ENCODE data around the gene SLC26A1. TPM values are rescaled to one million over a fixed set of nuclear protein-coding genes. Genes with fewer than 3 reads are reported as not detected.

Gene SLC26A1
- total RNA-seq, 6 experiments from 2014 or later, result 9.6 to 30.9 (median 23.0) TPM

DNA sequence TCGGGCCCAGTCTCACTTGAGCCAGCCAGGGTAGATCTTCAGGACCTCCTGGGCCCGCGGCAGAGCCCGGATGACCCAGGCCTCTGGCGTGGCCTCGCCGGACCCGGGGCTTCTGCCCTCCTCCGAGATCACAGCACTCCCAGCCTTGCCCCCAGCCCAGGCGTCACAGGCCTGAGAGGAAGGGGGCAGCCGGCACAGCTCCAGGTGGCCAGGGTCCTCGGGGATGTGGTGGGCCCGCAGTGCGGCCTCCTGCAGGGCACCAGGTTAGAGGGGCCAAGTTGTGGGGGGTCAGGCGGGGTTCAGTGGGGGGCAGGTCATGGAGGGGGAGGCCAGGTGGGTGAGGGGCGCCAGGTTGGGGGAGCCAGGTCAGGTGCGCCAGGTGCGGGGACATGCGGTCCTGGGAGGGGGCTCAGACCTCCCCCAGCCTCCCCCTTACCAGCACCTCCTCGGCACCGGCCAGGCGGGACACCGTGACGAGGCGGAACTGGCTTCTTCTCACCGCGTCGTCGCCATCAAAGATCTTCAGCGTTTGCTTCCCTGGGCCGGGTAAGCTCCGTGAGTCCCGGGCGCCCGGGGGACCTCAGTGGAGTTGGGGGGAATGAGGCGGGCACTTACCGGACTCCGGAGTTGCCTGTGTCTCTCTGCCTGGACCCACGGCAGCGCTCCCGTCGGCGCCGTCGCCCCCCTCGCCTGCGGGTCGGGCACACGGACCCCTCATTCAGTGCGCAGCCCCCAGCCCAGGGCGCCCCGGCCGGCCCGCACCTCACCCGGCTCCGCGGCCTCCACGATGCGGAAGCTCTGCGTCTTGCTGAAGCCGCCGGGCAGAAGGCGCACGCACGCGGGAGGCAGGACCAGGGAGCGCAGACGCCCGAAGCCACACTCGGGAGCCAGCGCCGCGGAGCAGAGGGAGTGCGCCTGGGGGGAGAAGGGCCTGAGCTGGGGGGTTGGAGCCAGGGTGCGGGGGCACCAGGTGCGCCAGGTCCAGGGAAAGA lies 25.8 kb downstream of the SLC26A1 start:
- DNase-seq (peak in 1 of 3 donors; percentile 16), ATAC-seq (no peak)
- 59% methylated on average over 17 of the region's 76 CpGs for WGBS (ENCODE audit: insufficient coverage, low coverage, low lambda C conversion rate, missing lambda C conversion rate)

DNA sequence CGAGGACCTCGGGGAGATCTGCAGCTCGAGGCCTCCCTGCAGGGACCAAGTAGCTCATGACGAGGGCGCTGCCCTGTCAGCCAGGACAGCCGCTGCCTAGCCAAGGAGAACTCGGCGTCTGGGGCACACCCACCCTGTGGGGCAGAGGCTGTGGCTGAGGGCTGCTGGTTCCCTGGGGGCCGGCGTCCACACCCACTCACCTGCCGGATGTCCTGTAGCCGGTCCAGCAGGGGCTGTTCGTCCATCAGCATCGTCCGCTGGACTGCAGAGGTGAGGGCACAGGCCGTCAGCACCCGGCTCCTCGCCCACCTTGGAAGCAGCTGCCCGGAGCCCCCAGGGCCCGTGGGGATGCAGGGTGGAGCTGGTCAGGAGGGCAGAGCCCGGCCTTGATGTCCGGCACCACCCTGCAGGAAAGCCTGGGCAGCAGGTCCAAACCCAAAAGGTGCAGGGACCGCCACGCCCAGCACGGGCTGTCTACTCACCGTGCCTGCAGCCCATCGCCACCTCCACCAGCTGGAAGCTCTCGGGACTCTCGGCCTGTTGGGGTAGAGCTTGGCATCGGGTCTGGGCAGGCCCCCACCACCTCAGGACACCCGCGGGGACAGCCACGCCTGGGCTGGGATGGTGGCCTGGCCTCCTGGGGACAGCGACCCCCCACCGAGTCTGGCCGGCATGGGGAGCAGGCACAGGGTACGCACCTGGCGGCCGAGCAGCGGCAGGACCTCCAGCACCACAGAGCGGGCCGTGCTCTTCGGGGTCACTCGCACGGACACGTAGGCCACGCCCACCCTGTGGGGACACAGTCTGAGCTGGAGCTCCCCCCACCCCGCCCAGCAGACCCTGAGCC lies 26.7 kb downstream of the SLC26A1 start:
- TF ChIP-seq, protein P1, sequence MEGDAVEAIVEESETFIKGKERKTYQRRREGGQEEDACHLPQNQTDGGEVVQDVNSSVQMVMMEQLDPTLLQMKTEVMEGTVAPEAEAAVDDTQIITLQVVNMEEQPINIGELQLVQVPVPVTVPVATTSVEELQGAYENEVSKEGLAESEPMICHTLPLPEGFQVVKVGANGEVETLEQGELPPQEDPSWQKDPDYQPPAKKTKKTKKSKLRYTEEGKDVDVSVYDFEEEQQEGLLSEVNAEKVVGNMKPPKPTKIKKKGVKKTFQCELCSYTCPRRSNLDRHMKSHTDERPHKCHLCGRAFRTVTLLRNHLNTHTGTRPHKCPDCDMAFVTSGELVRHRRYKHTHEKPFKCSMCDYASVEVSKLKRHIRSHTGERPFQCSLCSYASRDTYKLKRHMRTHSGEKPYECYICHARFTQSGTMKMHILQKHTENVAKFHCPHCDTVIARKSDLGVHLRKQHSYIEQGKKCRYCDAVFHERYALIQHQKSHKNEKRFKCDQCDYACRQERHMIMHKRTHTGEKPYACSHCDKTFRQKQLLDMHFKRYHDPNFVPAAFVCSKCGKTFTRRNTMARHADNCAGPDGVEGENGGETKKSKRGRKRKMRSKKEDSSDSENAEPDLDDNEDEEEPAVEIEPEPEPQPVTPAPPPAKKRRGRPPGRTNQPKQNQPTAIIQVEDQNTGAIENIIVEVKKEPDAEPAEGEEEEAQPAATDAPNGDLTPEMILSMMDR (IDR thresholded peaks at IDR 0.05), result no peak
- no peak for TF ChIP-seq POLR2A (IDR thresholded peaks at IDR 0.05)
- DNase-seq, result peak in 1 of 3 donors; percentile 15
- WGBS (ENCODE audit: insufficient coverage, low coverage, low lambda C conversion rate, missing lambda C conversion rate), result 64% methylated on average over 5 of the region's 48 CpGs

More for the DNA sequence above, 25.8 kb downstream of the SLC26A1 start:
- intact Hi-C loops (cut with DNase I), result no loop called here
- Histone ChIP-seq H3K27ac (no peak overlapping the region), H3K27me3 (no peaks in the 10 kb centered on the region), H3K9me3 (no peaks in the 10 kb centered on the region), H3K4me3 (no peak overlapping the region), H3K36me3 (no peaks in the 10 kb centered on the region), H3K4me1 (peaks cover 0 to 12% (median 3%) of the 10 kb centered on the region in 4 donors)
- TF ChIP-seq POLR2A (IDR thresholded peaks at IDR 0.05), result no peak
- TF ChIP-seq, protein P1 (IDR thresholded peaks at IDR 0.05), result no peak

DNA sequence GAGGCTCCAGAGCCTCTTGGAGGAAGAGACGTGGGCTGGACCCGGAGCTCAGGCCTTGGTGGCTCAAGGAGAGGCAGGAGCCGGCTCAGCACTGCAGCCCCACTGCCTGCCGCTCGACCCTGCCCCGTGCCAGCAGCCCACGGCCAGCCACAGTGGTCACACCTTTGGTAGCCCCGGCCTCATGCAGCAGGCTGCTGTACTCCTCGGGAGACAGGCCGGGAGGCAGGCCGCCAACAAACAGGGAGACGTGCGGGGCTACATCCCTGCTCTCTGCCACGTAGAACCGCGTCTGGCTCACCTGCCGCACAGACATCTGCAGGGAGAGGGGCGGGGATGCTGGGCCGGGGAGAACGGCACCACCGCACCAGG lies 27.5 kb downstream of the SLC26A1 start:
- no peak for TF ChIP-seq POLR2A (IDR thresholded peaks at IDR 0.05)
- TF ChIP-seq, protein P1 (IDR thresholded peaks at IDR 0.05), result no peak

More for the DNA sequence above, 26.7 kb downstream of the SLC26A1 start:
- ATAC-seq, result no peak
- peaks cover 0 to 3% (median 0%) of the 10 kb centered on the region in 4 donors for H3K4me1 ChIP-seq
- H3K4me3 ChIP-seq, result no peak overlapping the region
- no peaks in the 10 kb centered on the region for H3K9me3 ChIP-seq
- no peak overlapping the region for H3K27ac ChIP-seq
- H3K36me3 ChIP-seq, result peaks cover 0 to 3% (median 0%) of the 10 kb centered on the region in 4 donors
- H3K27me3 ChIP-seq, result no peaks in the 10 kb centered on the region
- intact Hi-C loops (cut with DNase I), result no loop called here

DNA sequence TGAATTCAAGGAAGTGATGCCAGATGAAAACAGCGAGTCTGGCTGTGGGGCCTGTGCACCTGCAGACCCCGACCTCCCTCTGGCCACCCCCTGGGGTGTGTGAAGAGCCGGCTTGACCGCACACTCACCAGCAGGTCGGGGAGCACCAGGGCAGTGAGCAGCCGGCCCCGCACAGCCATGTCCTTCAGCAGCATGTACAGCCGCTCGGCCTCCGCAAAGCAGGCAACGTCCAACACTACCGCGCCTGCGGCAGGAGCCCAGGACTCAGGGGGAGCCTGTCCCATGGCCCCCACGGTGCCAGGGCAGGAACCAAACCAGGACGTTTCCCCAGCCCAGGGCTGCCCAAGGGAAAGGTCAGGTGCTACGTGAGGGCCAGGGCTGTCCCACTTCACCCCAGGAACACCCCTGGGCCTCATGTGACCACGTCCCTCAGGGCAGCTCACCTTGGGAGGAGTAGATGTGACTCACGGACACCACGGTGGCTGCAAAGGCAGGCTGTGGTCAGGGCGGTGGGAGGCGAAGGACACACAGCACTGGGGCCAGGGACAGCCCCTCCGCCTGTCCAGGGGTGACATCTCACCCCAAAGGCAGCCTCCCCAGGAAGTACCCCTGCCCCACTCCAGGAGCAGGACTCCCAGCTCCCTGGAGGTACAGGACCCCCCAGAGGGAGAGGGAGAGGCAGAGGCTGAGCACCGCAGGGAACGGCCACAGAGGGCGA lies 28.0 kb downstream of the SLC26A1 start:
- Histone ChIP-seq H3K36me3 (peaks cover 0 to 3% (median 0%) of the 10 kb centered on the region in 4 donors), H3K4me3 (no peak overlapping the region), H3K27ac (no peak overlapping the region), H3K27me3 (no peaks in the 10 kb centered on the region), H3K4me1 (no peaks in the 10 kb centered on the region), H3K9me3 (no peaks in the 10 kb centered on the region)
- no peak for DNase-seq
- 90% methylated on average over 2 of the region's 26 CpGs for WGBS (ENCODE audit: insufficient coverage, low coverage, low lambda C conversion rate, missing lambda C conversion rate)
- no peak for ATAC-seq
- intact Hi-C loops (cut with DNase I), result no loop called here
- TF ChIP-seq, protein P1 (IDR thresholded peaks at IDR 0.05), result no peak
- no peak for TF ChIP-seq POLR2A (IDR thresholded peaks at IDR 0.05)

More for the DNA sequence above, 27.5 kb downstream of the SLC26A1 start:
- Histone ChIP-seq H3K36me3 (peaks cover 0 to 3% (median 0%) of the 10 kb centered on the region in 4 donors), H3K4me3 (no peak overlapping the region), H3K27me3 (no peaks in the 10 kb centered on the region), H3K4me1 (no peaks in the 10 kb centered on the region), H3K9me3 (no peaks in the 10 kb centered on the region), H3K27ac (no peak overlapping the region)
- ATAC-seq (no peak), DNase-seq (no peak)
- intact Hi-C loops (cut with DNase I), result no loop called here
- WGBS (ENCODE audit: insufficient coverage, low coverage, low lambda C conversion rate, missing lambda C conversion rate), result no CpG with 5 or more reads among the region's 21 CpGs
